Nephron progenitor cell (in vitro differentiated cells): ENCODE data around the gene ANKRD30A.
"Not testable (repeated sequence)": the region's sequence is repeated elsewhere in the genome, so short reads cannot be mapped to it uniquely, and the experiment has no call there.

Experiments used
- DNase-seq: peaks from one replicate; pipeline ENCODE4 v3.0.0; 2021
- H3K27ac Mint-ChIP-seq: 2 replicates; pipeline ENCODE4 v1.8.0; 2021; ENCODE audit warnings: mild to moderate bottlenecking, moderate library complexity, mixed read lengths
- H3K27me3 Mint-ChIP-seq: 2 replicates; pipeline ENCODE4 v1.8.0; 2021; ENCODE audit warnings: mild to moderate bottlenecking, low read depth, mixed read lengths; ENCODE audit not compliant: poor library complexity
- H3K36me3 Mint-ChIP-seq: 2 replicates; pipeline ENCODE4 v1.8.0; 2021; ENCODE audit warnings: low read depth, mixed read lengths
- H3K4me1 Mint-ChIP-seq: 2 replicates; pipeline ENCODE4 v1.8.0; 2021; ENCODE audit warnings: mixed read lengths
- H3K4me3 Mint-ChIP-seq: 2 replicates; pipeline ENCODE4 v1.8.0; 2021; ENCODE audit warnings: mild to moderate bottlenecking, moderate library complexity, mixed read lengths
- H3K9me3 Mint-ChIP-seq: 2 replicates; pipeline ENCODE4 v1.8.0; 2021; ENCODE audit warnings: mild to moderate bottlenecking, moderate library complexity, mixed read lengths
- CTCF ChIP-seq: fragments of 200-600 bp; sonication (generic); IDR thresholded peaks from 2 replicates; pipeline ENCODE4 v1.5.0; 2021; ENCODE audit warnings: antibody characterized with exemption

The ANKRD30A gene, protein sequence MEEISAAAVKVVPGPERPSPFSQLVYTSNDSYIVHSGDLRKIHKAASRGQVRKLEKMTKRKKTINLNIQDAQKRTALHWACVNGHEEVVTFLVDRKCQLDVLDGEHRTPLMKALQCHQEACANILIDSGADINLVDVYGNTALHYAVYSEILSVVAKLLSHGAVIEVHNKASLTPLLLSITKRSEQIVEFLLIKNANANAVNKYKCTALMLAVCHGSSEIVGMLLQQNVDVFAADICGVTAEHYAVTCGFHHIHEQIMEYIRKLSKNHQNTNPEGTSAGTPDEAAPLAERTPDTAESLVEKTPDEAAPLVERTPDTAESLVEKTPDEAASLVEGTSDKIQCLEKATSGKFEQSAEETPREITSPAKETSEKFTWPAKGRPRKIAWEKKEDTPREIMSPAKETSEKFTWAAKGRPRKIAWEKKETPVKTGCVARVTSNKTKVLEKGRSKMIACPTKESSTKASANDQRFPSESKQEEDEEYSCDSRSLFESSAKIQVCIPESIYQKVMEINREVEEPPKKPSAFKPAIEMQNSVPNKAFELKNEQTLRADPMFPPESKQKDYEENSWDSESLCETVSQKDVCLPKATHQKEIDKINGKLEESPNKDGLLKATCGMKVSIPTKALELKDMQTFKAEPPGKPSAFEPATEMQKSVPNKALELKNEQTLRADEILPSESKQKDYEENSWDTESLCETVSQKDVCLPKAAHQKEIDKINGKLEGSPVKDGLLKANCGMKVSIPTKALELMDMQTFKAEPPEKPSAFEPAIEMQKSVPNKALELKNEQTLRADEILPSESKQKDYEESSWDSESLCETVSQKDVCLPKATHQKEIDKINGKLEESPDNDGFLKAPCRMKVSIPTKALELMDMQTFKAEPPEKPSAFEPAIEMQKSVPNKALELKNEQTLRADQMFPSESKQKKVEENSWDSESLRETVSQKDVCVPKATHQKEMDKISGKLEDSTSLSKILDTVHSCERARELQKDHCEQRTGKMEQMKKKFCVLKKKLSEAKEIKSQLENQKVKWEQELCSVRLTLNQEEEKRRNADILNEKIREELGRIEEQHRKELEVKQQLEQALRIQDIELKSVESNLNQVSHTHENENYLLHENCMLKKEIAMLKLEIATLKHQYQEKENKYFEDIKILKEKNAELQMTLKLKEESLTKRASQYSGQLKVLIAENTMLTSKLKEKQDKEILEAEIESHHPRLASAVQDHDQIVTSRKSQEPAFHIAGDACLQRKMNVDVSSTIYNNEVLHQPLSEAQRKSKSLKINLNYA (N-terminal part only)

DNA sequence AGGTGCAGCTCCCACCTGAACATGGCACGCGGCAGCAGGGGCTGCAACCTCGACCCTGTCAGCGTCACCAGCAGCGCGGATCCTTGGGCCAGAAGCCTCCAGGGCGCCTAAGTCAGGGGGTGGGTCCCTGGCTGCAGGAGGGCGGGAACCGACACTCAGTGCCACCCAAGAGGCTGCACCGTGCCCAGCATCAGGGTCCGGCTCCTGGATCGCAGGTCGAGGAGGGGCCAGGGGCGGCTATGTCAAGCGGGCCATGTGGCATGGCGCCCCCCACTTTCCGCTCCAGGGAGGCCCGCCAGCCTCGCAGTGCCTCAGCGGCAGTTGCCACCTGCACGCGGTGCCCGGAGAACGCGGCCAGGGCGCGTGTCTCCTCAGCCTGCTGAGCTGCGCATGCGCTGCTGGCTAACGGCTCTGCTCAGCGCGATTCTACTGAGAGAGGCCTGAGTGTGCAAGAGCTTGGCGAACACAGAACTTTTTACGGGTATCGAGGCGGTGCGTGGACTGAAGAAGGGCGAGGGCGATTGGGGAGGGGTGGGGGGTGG lies at the start of gene ANKRD30A:
Gene ANKRD30A (plus strand): TSS at position 408 of the 542 bp plus-strand sequence. CDS start 190 bp downstream, outside the sequence.
- no peak for TF ChIP-seq CTCF
- Mint-ChIP-seq H3K4me3 (no peak within 1 kb of the TSS), H3K27ac (no peak within 1 kb of the TSS), H3K36me3 (no peaks in the 10 kb centered on the region), H3K4me1 (no peaks in the 10 kb centered on the region), H3K27me3 (no peaks in the 10 kb centered on the region), H3K9me3 (peaks cover 57% of the 10 kb centered on the region)
- no peak for DNase-seq

GRCh38 chr10:37076083-37076482 lies 49.3 kb upstream of the ANKRD30A start:
- peaks cover 62% of the 10 kb centered on the region for H3K9me3 Mint-ChIP-seq
- not testable (repeated sequence) for H3K4me1 Mint-ChIP-seq, H3K27me3 Mint-ChIP-seq, H3K27ac Mint-ChIP-seq, DNase-seq, H3K36me3 Mint-ChIP-seq, H3K4me3 Mint-ChIP-seq

- TF ChIP-seq CTCF = no peak
- Mint-ChIP-seq H3K27ac (no peak overlapping the region), H3K9me3 (peaks cover 91% of the 10 kb centered on the region), H3K4me1 (no peaks in the 10 kb centered on the region), H3K27me3 (no peaks in the 10 kb centered on the region), H3K4me3 (no peak overlapping the region), H3K36me3 (no peaks in the 10 kb centered on the region)
- no peak for DNase-seq
Measured at GRCh38 chr10:37095792-37096573, 29.4 kb upstream of the ANKRD30A start.

- Mint-ChIP-seq H3K36me3 (no peaks in the 10 kb centered on the region), H3K4me3 (no peak overlapping the region), H3K27ac (no peak overlapping the region), H3K9me3 (peaks cover 79% of the 10 kb centered on the region), H3K27me3 (peaks cover 3% of the 10 kb centered on the region), H3K4me1 (no peaks in the 10 kb centered on the region)
- no peak for DNase-seq
- TF ChIP-seq CTCF = no peak
Measured at GRCh38 chr10:37101261-37101660, 24.1 kb upstream of the ANKRD30A start.

DNA sequence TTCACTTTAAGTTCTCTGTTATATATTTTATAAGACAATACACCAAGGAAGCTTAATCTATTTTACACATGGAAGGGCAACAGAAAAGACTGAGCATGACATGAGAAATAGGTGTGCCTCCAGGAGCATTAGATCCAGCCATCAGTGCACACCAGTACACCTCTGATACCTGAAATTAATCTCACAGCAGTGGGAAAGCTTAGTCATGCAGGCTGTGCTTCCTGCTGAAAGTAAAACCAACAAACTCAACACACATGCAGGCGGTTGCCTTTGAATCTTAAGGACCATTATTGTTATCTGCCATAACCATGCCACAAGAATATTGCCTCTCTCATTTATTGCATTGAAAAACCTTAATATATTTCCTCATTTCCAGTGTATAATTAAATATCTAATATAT lies 16.4 kb upstream of the ANKRD30A start:
- H3K9me3 Mint-ChIP-seq = peaks cover 67% of the 10 kb centered on the region
- DNase-seq = no peak
- H3K4me3 Mint-ChIP-seq = no peak overlapping the region
- peaks cover 3% of the 10 kb centered on the region for H3K27me3 Mint-ChIP-seq
- no peak overlapping the region for H3K27ac Mint-ChIP-seq
- H3K4me1 Mint-ChIP-seq = no peaks in the 10 kb centered on the region
- no peaks in the 10 kb centered on the region for H3K36me3 Mint-ChIP-seq
- TF ChIP-seq CTCF = no peak
